NCI-H2081 treated with DMSO at 0.1 percent for 48 hours (cell line): ENCODE measurements around the gene TMEM61.
"Not testable (repeated sequence)": the region's sequence is repeated elsewhere in the genome, so short reads cannot be mapped to it uniquely, and the experiment has no call there.

ENCODE experiments used
- DNase-seq: peaks from one replicate; lab custom pipeline; 2025; lab: John Stamatoyannopoulos, UW

The TMEM61 gene

GRCh38 chr1:55001311-55001710 is 20.9 kb downstream of the TMEM61 start:
- no peak for DNase-seq

- DNase-seq = no peak
Observed at GRCh38 chr1:55002686-55003085, 22.3 kb downstream of the TMEM61 start.

- no peak for DNase-seq
Observed at GRCh38 chr1:55005351-55006140, 25.1 kb downstream of the TMEM61 start.

- no peak for DNase-seq
Observed at GRCh38 chr1:55006931-55007330, 26.5 kb downstream of the TMEM61 start.

GRCh38 chr1:55007625-55008024 is 27.2 kb downstream of the TMEM61 start:
- DNase-seq = no peak

- no peak for DNase-seq
Observed at GRCh38 chr1:55010194-55010886, 29.9 kb downstream of the TMEM61 start.

- DNase-seq = no peak
Observed at GRCh38 chr1:55010887-55011217, 30.4 kb downstream of the TMEM61 start.

GRCh38 chr1:55012661-55013060 is 32.2 kb downstream of the TMEM61 start:
- no peak for DNase-seq

GRCh38 chr1:55015123-55015522 is 34.7 kb downstream of the TMEM61 start:
- no peak for DNase-seq

- no peak for DNase-seq
Observed at GRCh38 chr1:55015731-55016620, 35.5 kb downstream of the TMEM61 start.

GRCh38 chr1:55018395-55018794 is 38.0 kb downstream of the TMEM61 start:
- DNase-seq = no peak

- peak; percentile 67 for DNase-seq
Observed at GRCh38 chr1:55021942-55022546, 41.6 kb downstream of the TMEM61 start.

GRCh38 chr1:55024163-55024562 is 43.7 kb downstream of the TMEM61 start:
- DNase-seq = not testable (repeated sequence)

GRCh38 chr1:55026682-55027081 is 46.3 kb downstream of the TMEM61 start:
- DNase-seq = not testable (repeated sequence)

- not testable (repeated sequence) for DNase-seq
Observed at GRCh38 chr1:55031098-55031497, 50.7 kb downstream of the TMEM61 start.

- DNase-seq = no peak
Observed at GRCh38 chr1:55033265-55033614, 52.8 kb downstream of the TMEM61 start.

- DNase-seq = no peak
Observed at GRCh38 chr1:55034476-55035133, 54.2 kb downstream of the TMEM61 start.

GRCh38 chr1:55035904-55036303 is 55.5 kb downstream of the TMEM61 start:
- no peak for DNase-seq

GRCh38 chr1:55037733-55038551 is 57.5 kb downstream of the TMEM61 start:
- DNase-seq = no peak

- no peak for DNase-seq
Observed at GRCh38 chr1:55038552-55038838, 58.1 kb downstream of the TMEM61 start.

GRCh38 chr1:55038974-55039341 is 58.5 kb downstream of the TMEM61 start:
- DNase-seq = no peak
